GM21723 (cell line): ENCODE measurements around the gene ADRA2A.

Experiments
- ATAC-seq: cut with Tn5 transposase; IDR thresholded peaks from one replicate; pipeline ENCODE4 v1.9.1; 2021; ENCODE audit warnings: mild to moderate bottlenecking, moderate library complexity; ENCODE audit not compliant: unreplicated experiment

The ADRA2A gene

GRCh38 chr10:111109501-111110242, 32.8 kb downstream of the ADRA2A start:
- no peak for ATAC-seq

GRCh38 chr10:111110771-111111170, 33.9 kb downstream of the ADRA2A start:
- ATAC-seq: no peak

GRCh38 chr10:111112333-111112732, 35.5 kb downstream of the ADRA2A start:
- no peak for ATAC-seq

GRCh38 chr10:111113238-111113960, 36.6 kb downstream of the ADRA2A start:
- no peak for ATAC-seq

GRCh38 chr10:111113961-111114757, 37.3 kb downstream of the ADRA2A start:
- ATAC-seq: no peak

GRCh38 chr10:111114758-111115500, 38.1 kb downstream of the ADRA2A start:
- ATAC-seq: no peak

- no peak for ATAC-seq
Measured at GRCh38 chr10:111116211-111116610, 39.4 kb downstream of the ADRA2A start.

GRCh38 chr10:111116762-111117445, 40.1 kb downstream of the ADRA2A start:
- no peak for ATAC-seq

- no peak for ATAC-seq
Measured at GRCh38 chr10:111117528-111118277, 40.9 kb downstream of the ADRA2A start.

GRCh38 chr10:111118758-111119157, 41.9 kb downstream of the ADRA2A start:
- no peak for ATAC-seq

GRCh38 chr10:111119637-111120036, 42.8 kb downstream of the ADRA2A start:
- no peak for ATAC-seq

GRCh38 chr10:111122127-111122526, 45.3 kb downstream of the ADRA2A start:
- ATAC-seq: no peak

GRCh38 chr10:111123883-111124282, 47.1 kb downstream of the ADRA2A start:
- ATAC-seq: no peak

GRCh38 chr10:111125102-111125501, 48.3 kb downstream of the ADRA2A start:
- no peak for ATAC-seq

GRCh38 chr10:111126077-111126476, 49.2 kb downstream of the ADRA2A start:
- ATAC-seq: no peak

GRCh38 chr10:111127081-111127848, 50.4 kb downstream of the ADRA2A start:
- no peak for ATAC-seq

- ATAC-seq: no peak
Measured at GRCh38 chr10:111128331-111129180, 51.7 kb downstream of the ADRA2A start.

- no peak for ATAC-seq
Measured at GRCh38 chr10:111129363-111129762, 52.5 kb downstream of the ADRA2A start.
